Measurements from ENCODE around the gene NENF.

DNA sequence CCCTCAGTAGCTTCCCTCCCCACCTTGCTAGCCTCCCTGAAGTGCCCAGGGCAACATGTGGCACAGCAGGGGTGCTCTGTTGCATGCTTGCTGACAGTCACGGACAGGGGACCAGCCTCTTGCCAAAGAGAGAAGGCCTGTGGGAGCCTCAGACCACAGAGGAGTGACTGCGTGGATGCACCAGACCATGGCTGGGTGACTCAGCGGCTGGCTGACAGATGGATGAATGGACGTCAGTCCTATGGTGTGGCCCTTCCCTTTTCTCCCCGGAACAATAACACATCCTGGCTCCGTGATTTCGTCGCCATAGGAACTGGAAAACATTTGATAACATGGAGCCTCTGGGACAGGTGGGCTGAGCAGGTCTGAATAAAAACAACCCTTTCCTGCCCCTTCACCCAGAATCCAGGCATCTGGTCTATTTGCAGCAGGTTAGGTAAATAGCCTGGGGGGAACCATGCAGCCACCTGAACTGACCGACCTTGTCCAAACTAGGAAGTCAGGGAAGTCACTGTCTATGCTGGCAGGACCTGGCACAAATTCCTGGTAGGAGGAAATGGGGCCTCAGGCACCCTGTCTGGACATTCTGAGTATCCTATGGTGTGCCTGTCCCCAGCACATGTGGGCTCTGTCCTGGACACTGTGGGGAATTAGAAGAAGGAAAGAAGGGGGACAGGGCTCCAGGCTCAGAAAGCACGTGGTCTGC is 53.3 kb downstream of the NENF start:
- TF ChIP-seq POLR2AphosphoS5 (IDR thresholded peaks at IDR 0.05) (peak; percentile 28), POLR2A (IDR thresholded peaks at IDR 0.05) (no peak)
- TF ChIP-seq, protein P1, sequence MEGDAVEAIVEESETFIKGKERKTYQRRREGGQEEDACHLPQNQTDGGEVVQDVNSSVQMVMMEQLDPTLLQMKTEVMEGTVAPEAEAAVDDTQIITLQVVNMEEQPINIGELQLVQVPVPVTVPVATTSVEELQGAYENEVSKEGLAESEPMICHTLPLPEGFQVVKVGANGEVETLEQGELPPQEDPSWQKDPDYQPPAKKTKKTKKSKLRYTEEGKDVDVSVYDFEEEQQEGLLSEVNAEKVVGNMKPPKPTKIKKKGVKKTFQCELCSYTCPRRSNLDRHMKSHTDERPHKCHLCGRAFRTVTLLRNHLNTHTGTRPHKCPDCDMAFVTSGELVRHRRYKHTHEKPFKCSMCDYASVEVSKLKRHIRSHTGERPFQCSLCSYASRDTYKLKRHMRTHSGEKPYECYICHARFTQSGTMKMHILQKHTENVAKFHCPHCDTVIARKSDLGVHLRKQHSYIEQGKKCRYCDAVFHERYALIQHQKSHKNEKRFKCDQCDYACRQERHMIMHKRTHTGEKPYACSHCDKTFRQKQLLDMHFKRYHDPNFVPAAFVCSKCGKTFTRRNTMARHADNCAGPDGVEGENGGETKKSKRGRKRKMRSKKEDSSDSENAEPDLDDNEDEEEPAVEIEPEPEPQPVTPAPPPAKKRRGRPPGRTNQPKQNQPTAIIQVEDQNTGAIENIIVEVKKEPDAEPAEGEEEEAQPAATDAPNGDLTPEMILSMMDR (IDR thresholded peaks at IDR 0.05): no peak

Data from breast epithelium (tissue), 3 donors.